NCI-H2196 (cell line): ENCODE results near the gene MLF2.

Experiments
- DNase-seq: peaks from one replicate; lab custom pipeline; 2025; ENCODE audit not compliant: unreplicated experiment; lab: John Stamatoyannopoulos, UW

MLF2 gene

DNA sequence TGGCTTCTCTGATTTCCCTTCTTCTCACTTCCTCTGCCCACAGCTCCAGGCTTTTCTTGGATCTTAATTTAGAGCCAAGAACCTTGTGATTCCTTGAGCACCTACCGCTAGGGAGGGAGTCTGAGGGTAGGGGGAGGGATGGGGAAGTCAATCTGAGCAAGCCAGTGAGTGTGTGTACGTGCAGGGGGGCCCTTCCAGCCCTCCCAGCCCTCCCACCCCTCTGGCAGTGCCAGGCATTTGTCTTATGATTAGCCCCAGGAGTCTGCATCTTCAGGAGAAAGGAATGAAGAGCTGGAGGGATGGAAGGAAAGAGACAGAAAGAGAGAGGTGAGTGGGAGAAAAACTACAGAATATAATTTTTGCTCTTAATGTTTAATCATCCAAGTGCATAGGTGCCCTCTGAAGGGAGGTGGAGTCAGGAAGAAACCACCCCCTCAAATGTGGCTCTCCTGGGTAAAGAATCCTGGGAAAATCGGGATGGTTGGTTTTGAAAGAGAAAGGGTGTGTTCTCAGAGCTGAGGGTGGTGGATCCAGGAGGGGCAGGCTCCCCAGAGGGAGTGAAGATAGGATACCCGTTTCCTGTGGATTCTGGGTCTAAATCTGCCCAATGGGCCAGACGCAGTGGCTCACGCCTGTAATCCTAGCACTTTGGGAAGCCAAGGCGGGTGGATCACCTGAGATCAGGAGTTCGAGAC, 54.4 kb downstream of the MLF2 start:
- DNase-seq, result no peak
